Smooth muscle cell (in vitro differentiated cells): Measurements from ENCODE around the gene STX3. TPM values are rescaled to one million over a fixed set of nuclear protein-coding genes. Genes with fewer than 3 reads are reported as not detected.

Source experiments
- DNase-seq: peaks from one replicate; lab custom pipeline; 2025; ENCODE audit not compliant: unreplicated experiment; lab: John Stamatoyannopoulos, UW
- H2AFZ ChIP-seq: fragments of 200-600 bp; sonication (generic); 2 replicates; pipeline ENCODE4 v1.6.0; 2016; ENCODE audit warnings: antibody characterized with exemption, low read depth, mild to moderate bottlenecking
- H3F3A ChIP-seq: fragments of 200-600 bp; sonication (generic); 2 replicates; pipeline ENCODE4 v1.6.0; 2017; ENCODE audit warnings: antibody characterized with exemption, low read depth
- H3K27ac ChIP-seq: fragments of 200-600 bp; sonication (generic); 2 replicates; pipeline ENCODE4 v1.5.1; 2016; ENCODE audit warnings: low read depth, mild to moderate bottlenecking
- H3K27me3 ChIP-seq: fragments of 200-600 bp; sonication (generic); 2 replicates; pipeline ENCODE4 v1.6.1; 2016; ENCODE audit warnings: low read depth, mild to moderate bottlenecking
- H3K36me3 ChIP-seq: fragments of 200-600 bp; sonication (generic); 2 replicates; pipeline ENCODE4 v1.5.1; 2016; ENCODE audit warnings: low read depth
- H3K4me1 ChIP-seq: fragments of 200-600 bp; sonication (generic); 2 replicates; pipeline ENCODE4 v1.5.1; 2016; ENCODE audit warnings: low read depth
- H3K4me2 ChIP-seq: fragments of 200-600 bp; sonication (generic); 2 replicates; pipeline ENCODE4 v1.6.0; 2016; ENCODE audit warnings: mild to moderate bottlenecking
- H3K4me3 ChIP-seq: fragments of 200-600 bp; sonication (generic); 2 replicates; pipeline ENCODE4 v1.5.1; 2016; ENCODE audit warnings: mild to moderate bottlenecking
- H3K79me2 ChIP-seq: fragments of 200-600 bp; sonication (generic); 2 replicates; pipeline ENCODE4 v1.6.0; 2016; ENCODE audit warnings: low read depth, mild to moderate bottlenecking
- H3K9ac ChIP-seq: fragments of 200-600 bp; sonication (generic); 2 replicates; pipeline ENCODE4 v1.6.0; 2016; ENCODE audit warnings: low read depth
- H3K9me3 ChIP-seq: fragments of 200-600 bp; sonication (generic); replicated peaks from 2 replicates; pipeline ENCODE4 v1.5.1; 2016; ENCODE audit warnings: low read depth
- H4K20me1 ChIP-seq: fragments of 200-600 bp; sonication (generic); 2 replicates; pipeline ENCODE4 v1.6.0; 2016; ENCODE audit warnings: low read depth
- WGBS: methylation state at CpG from one replicate; pipeline ENCODE4 v1.1.7; 2016; ENCODE audit warnings: low lambda C conversion rate; 5-methylcytosine and 5-hydroxymethylcytosine counted together
- polyA plus RNA-seq: library from polyadenylated mRNA; unstranded; fragments of >200 nt; fragmentation: Nextera tagmentation; extraction: Ambion mirVana; gene quantifications from 2 replicates; pipeline ENCODE4 v1.2.1, GENCODE V29; 2016
- total RNA-seq: library from RNA; depleted of rRNA; stranded (reverse); fragments of >200 nt; gene quantifications from 2 replicates; pipeline ENCODE4 v1.2.3, GENCODE V29; 2014
- TF ChIP-seq, protein P1 (sequence below): fragments of 200-600 bp; sonication (generic); IDR thresholded peaks from 2 replicates; pipeline ENCODE4 v1.5.1; 2017; ENCODE audit warnings: borderline replicate concordance, mild to moderate bottlenecking, antibody characterized with exemption; ENCODE audit not compliant: insufficient read depth, poor library complexity, severe bottlenecking

STX3 gene
- total and polyA plus RNA-seq, 2 experiments from 2014 or later, result 24.1 to 52.2 TPM

DNA sequence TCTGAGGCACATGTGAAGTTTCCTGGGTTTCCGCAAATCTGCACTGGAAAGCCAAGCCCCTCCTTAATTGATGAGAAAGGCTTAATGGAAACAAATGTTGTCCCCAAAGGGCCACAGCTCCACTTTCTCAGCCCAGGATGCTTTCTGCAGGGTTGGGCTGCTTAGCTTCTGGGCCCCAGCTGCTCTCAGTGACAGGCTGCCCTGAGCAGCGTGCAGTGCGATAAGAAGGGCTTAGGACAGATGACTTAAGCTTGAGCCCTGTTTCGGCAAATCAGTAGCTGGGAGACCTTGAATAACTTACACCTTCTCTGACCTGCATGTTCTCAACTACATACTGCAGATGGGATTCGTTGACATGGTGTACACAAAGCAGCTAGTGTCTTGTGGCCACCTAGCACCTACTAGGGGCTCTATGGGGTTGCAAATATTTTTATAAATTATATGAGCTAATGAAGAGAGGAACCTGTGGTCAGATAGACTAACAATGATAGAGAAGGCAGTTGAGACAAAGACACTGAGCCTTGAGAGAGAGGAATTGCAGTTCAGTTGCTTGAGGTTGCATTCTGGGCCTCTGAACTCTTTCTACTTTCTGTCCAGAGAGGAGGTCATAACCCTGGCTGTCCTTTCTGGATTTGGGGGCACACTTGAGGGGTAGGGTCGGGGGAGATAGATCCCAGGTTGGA, 11.5 kb downstream of the STX3 start:
- Histone ChIP-seq H3K36me3 (no peaks in the 10 kb centered on the region), H3K27me3 (no peaks in the 10 kb centered on the region)

DNA sequence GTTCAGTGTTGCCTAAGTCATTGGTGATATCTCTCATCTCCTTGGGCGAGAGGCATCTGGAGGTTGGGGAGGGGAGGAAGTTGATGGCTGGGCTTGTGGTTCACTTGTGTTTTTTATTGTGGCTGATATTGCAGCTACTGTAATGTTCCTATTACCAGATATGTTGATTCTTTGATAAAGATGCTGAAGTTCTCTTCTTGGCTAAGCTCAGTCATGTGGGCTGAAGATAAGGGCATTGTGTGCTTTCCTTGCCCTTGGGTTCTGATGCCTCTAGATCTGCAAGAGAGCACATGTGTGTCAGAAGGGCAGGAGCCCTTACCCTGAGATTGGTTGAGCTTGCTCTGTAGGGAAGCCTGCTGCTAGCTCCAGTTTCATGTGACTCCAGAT, 12.0 kb downstream of the STX3 start:
- no peak for DNase-seq
- Histone ChIP-seq H3K79me2 (peaks cover 82% of the 10 kb centered on the region), H3K4me3 (no peak overlapping the region), H3F3A (no peaks in the 10 kb centered on the region), H3K27me3 (no peaks in the 10 kb centered on the region), H3K9ac (no peak overlapping the region), H4K20me1 (peaks cover 90% of the 10 kb centered on the region), H3K4me1 (peaks cover 12% of the 10 kb centered on the region), H3K4me2 (no peak overlapping the region), H3K9me3 (no peaks in the 10 kb centered on the region), H3K27ac (no peak overlapping the region), H3K36me3 (no peaks in the 10 kb centered on the region), H2AFZ (no peak overlapping the region)
- TF ChIP-seq, protein P1, sequence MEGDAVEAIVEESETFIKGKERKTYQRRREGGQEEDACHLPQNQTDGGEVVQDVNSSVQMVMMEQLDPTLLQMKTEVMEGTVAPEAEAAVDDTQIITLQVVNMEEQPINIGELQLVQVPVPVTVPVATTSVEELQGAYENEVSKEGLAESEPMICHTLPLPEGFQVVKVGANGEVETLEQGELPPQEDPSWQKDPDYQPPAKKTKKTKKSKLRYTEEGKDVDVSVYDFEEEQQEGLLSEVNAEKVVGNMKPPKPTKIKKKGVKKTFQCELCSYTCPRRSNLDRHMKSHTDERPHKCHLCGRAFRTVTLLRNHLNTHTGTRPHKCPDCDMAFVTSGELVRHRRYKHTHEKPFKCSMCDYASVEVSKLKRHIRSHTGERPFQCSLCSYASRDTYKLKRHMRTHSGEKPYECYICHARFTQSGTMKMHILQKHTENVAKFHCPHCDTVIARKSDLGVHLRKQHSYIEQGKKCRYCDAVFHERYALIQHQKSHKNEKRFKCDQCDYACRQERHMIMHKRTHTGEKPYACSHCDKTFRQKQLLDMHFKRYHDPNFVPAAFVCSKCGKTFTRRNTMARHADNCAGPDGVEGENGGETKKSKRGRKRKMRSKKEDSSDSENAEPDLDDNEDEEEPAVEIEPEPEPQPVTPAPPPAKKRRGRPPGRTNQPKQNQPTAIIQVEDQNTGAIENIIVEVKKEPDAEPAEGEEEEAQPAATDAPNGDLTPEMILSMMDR, result no peak
- 74% methylated on average over 1 of the region's 1 CpG for whole genome bisulfite sequencing

More for the DNA sequence above, 11.5 kb downstream of the STX3 start:
- no peak overlapping the region for H2AFZ ChIP-seq
- TF ChIP-seq, protein P1, result no peak
- H3K27ac ChIP-seq, result no peak overlapping the region
- no peaks in the 10 kb centered on the region for H3K9me3 ChIP-seq
- no peaks in the 10 kb centered on the region for H3F3A ChIP-seq
- no peak overlapping the region for H3K4me3 ChIP-seq
- H3K79me2 ChIP-seq, result peaks cover 79% of the 10 kb centered on the region
- no peak overlapping the region for H3K9ac ChIP-seq
- peak overlapping the region; percentile 21 for H3K4me2 ChIP-seq
- DNase-seq, result no peak
- peaks cover 12% of the 10 kb centered on the region for H3K4me1 ChIP-seq
- WGBS, result 57% methylated on average over 6 of the region's 6 CpGs
- peaks cover 90% of the 10 kb centered on the region for H4K20me1 ChIP-seq

GRCh38 chr11:59769111-59769510, 13.9 kb downstream of the STX3 start:
- TF ChIP-seq, protein P1, result no peak

DNA sequence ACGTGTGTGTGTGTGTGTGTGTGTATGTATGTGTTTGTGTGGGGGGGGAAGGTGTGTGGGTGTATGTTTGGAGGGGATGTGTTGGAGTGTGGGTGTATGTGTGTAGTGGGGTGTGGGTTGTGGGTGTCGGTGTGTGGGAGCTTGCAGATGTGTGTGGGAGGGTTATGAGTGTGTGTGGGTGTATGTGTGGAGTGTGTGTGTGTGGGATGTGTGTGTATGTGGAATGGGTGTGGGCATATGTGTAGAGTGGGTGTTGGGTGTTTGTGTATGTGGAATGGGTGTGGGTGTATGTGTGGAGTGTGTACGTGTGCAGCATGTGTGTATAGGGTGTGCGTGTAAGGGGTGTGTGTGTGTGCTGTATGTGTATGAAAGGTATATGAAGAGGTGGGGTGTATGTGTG, 14.7 kb downstream of the STX3 start:
- Histone ChIP-seq H2AFZ (no peak overlapping the region), H4K20me1 (peaks cover 72% of the 10 kb centered on the region), H3K4me2 (no peak overlapping the region), H3K27ac (no peak overlapping the region), H3K36me3 (no peaks in the 10 kb centered on the region), H3F3A (no peaks in the 10 kb centered on the region), H3K9me3 (no peaks in the 10 kb centered on the region), H3K27me3 (no peaks in the 10 kb centered on the region), H3K4me3 (no peak overlapping the region), H3K9ac (no peak overlapping the region), H3K79me2 (peaks cover 60% of the 10 kb centered on the region), H3K4me1 (peaks cover 12% of the 10 kb centered on the region)
- 97% methylated on average over 4 of the region's 4 CpGs for WGBS
- TF ChIP-seq, protein P1, result no peak
- DNase-seq, result no peak

More at GRCh38 chr11:59769111-59769510, 13.9 kb downstream of the STX3 start:
- Histone ChIP-seq H3K4me3 (no peak overlapping the region), H3K4me2 (no peak overlapping the region), H3K27me3 (no peaks in the 10 kb centered on the region), H3K9me3 (no peaks in the 10 kb centered on the region), H3K36me3 (no peaks in the 10 kb centered on the region), H3K27ac (no peak overlapping the region), H3K4me1 (peaks cover 12% of the 10 kb centered on the region), H2AFZ (no peak overlapping the region), H4K20me1 (peaks cover 78% of the 10 kb centered on the region), H3K79me2 (peaks cover 67% of the 10 kb centered on the region), H3K9ac (no peak overlapping the region), H3F3A (no peaks in the 10 kb centered on the region)
- DNase-seq, result no peak
- WGBS, result 71% methylated on average over 7 of the region's 7 CpGs
